DOHH2 (cell line): Measurements from ENCODE around the gene ZNF709.

Experiments
- H3F3A ChIP-seq: fragments of 200-600 bp; sonication (generic), shearing (Covaris generic); 2 replicates; pipeline ENCODE4 v1.6.0; 2016; ENCODE audit warnings: antibody characterized with exemption, mild to moderate bottlenecking; ENCODE audit not compliant: control insufficient read depth, insufficient read depth
- H3K27ac ChIP-seq: fragments of 200-600 bp; sonication (generic); 2 replicates; pipeline ENCODE4 v1.5.1; 2014; ENCODE audit warnings: low read depth, mild to moderate bottlenecking, low read length, moderate library complexity
- H3K27me3 ChIP-seq: fragments of 200-600 bp; sonication (generic); 2 replicates; pipeline ENCODE4 v1.6.1; 2014; ENCODE audit warnings: mild to moderate bottlenecking, low read length, mixed read lengths; ENCODE audit not compliant: control insufficient read depth
- H3K36me3 ChIP-seq: fragments of 200-600 bp; sonication (generic); 2 replicates; pipeline ENCODE4 v1.6.1; 2014; ENCODE audit warnings: mild to moderate bottlenecking, low read length, moderate library complexity, mixed read lengths; ENCODE audit not compliant: control insufficient read depth
- H3K4me1 ChIP-seq: fragments of 200-600 bp; sonication (generic); 2 replicates; pipeline ENCODE4 v1.6.1; 2014; ENCODE audit warnings: mild to moderate bottlenecking, low read length, mixed read lengths; ENCODE audit not compliant: control insufficient read depth
- H3K4me2 ChIP-seq: fragments of 200-600 bp; sonication (generic); 2 replicates; pipeline ENCODE4 v1.6.0; 2014; ENCODE audit warnings: mild to moderate bottlenecking, low read length, moderate library complexity
- H3K4me3 ChIP-seq: fragments of 200-600 bp; sonication (generic); 2 replicates; pipeline ENCODE4 v1.5.1; 2014; ENCODE audit warnings: mild to moderate bottlenecking, low read length, mixed read lengths
- H3K79me2 ChIP-seq: fragments of 200-600 bp; sonication (generic); 2 replicates; pipeline ENCODE4 v1.6.1; 2014; ENCODE audit warnings: mild to moderate bottlenecking, low read length, mixed read lengths; ENCODE audit not compliant: control insufficient read depth
- H3K9me2 ChIP-seq: fragments of 200-600 bp; sonication (generic); replicated peaks from 2 replicates; pipeline ENCODE4 v1.6.1; 2014; ENCODE audit warnings: mild to moderate bottlenecking, low read length, mixed read lengths; ENCODE audit not compliant: control insufficient read depth
- H3K9me3 ChIP-seq: fragments of 200-600 bp; sonication (generic); 2 replicates; pipeline ENCODE4 v1.6.1; 2014; ENCODE audit warnings: antibody characterized with exemption, low read length, mixed read lengths; ENCODE audit not compliant: control insufficient read depth, insufficient read depth
- H4K20me1 ChIP-seq: fragments of 200-600 bp; sonication (generic); 2 replicates; pipeline ENCODE4 v1.6.0; 2014; ENCODE audit warnings: low read depth, mild to moderate bottlenecking, antibody characterized with exemption, low read length, moderate library complexity; ENCODE audit not compliant: control insufficient read depth, insufficient read depth
- EZH2phosphoT487 ChIP-seq: fragments of 200-600 bp; sonication (generic); IDR thresholded peaks from 2 replicates; pipeline ENCODE4 v1.6.1; 2017; ENCODE audit warnings: borderline replicate concordance, mild to moderate bottlenecking, antibody characterized with exemption, low read length, moderate library complexity, mixed read lengths
- TF ChIP-seq, protein P1 (sequence below): fragments of 200-600 bp; sonication (generic); IDR thresholded peaks from one replicate; pipeline ENCODE4 v1.5.1; 2014; ENCODE audit warnings: antibody characterized with exemption, mild to moderate bottlenecking, low read depth, low read length; ENCODE audit not compliant: poor library complexity, severe bottlenecking

Gene ZNF709

DNA sequence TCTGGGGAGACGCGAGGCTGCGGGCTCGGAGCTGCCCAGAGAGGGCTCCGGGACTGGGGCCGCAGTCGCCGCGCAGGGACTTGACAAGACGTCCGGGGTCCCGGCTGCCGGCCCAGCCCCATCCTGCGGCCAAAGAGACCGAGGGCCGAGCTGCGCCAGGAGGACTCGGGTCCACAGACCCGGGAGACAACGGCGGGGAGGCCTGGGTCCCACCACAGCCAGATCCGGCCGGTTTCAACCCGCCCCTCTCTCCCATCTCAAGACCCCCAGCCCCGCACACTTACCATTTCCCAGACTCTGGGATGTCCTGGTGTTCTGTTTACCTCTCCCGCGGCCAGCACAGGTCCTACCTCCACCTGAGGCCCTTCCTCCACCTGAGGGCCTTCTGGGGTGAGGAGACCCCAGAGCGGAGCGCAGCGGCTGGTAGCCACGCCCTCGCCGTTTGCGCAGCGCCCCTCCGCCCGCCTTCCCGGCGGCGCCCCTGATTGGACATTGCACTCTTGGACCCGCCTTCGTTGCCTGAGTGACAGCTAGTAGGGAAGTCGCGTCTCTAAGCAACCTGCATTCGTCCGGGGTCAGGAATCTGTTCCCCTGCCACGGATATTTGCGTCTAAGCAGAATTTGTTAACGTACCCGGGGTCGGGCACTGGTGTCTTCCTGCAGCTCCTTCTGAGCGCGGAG, at the start of gene ZNF709:
Gene ZNF709, minus strand, starts transcription at position 446 of the 681 bp plus-strand sequence. Its CDS starts 159 bp downstream, at position 287.
- Histone ChIP-seq H3K9me3 (no peaks in the 10 kb centered on the region), H3K27ac (no peak within 1 kb of the TSS), H3K9me2 (no peaks in the 10 kb centered on the region), H3F3A (peaks cover 6% of the 10 kb centered on the region; the same call in 1 of the 2 replicates), H4K20me1 (no peaks in the 10 kb centered on the region), H3K4me3 (peak within 1 kb of the TSS; percentile 88), H3K4me1 (peaks cover 35% of the 10 kb centered on the region), H3K36me3 (no peaks in the 10 kb centered on the region), H3K4me2 (peak within 1 kb of the TSS; percentile 94), H3K79me2 (peaks cover 27% of the 10 kb centered on the region), H3K27me3 (no peaks in the 10 kb centered on the region)
- TF ChIP-seq, protein P1, sequence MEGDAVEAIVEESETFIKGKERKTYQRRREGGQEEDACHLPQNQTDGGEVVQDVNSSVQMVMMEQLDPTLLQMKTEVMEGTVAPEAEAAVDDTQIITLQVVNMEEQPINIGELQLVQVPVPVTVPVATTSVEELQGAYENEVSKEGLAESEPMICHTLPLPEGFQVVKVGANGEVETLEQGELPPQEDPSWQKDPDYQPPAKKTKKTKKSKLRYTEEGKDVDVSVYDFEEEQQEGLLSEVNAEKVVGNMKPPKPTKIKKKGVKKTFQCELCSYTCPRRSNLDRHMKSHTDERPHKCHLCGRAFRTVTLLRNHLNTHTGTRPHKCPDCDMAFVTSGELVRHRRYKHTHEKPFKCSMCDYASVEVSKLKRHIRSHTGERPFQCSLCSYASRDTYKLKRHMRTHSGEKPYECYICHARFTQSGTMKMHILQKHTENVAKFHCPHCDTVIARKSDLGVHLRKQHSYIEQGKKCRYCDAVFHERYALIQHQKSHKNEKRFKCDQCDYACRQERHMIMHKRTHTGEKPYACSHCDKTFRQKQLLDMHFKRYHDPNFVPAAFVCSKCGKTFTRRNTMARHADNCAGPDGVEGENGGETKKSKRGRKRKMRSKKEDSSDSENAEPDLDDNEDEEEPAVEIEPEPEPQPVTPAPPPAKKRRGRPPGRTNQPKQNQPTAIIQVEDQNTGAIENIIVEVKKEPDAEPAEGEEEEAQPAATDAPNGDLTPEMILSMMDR: no peak
- TF ChIP-seq EZH2phosphoT487: no peak

DNA sequence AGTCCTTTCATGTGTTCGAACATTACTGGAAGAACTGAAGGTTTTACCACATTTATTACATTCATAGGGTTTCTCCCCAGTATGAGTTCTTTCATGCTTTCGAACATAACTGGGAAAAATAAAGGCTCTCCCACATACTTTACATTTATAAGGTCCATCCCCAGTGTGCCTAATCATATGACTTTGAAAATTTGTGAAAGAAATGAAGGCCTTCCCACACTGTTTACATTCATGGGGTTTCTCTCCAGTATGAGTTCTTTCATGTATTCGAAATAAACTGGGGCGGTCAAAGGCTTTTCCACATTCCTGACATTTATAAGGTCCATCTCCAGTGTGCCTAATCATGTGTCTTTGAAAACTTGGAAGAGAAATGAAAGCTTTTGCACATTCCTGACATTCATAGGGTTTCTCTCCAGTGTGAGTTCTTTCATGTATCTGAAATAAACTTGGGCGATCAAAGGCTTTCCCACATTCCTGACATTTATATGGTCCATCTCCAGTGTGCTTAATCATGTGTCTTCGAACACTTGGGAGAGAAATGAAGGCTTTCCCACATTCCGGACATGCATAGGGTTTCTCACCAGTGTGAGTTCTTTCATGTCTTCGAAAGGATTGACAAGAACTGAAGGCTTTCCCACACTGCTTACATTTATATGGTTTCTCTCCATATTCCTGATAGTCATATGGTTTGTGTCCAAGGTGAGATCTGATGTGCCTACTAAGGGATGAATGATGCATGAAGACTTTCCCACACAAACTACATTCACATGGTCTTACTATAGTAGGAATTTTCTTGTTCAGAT, 42.6 kb upstream of the ZNF709 start:
- H3K9me3 ChIP-seq: peaks cover 72% of the 10 kb centered on the region
- H3K9me2 ChIP-seq: no peaks in the 10 kb centered on the region
- H3K4me3 ChIP-seq: no peak overlapping the region
- H3K4me2 ChIP-seq: no peak overlapping the region
- peaks cover 4% of the 10 kb centered on the region for H3F3A ChIP-seq
- peaks cover 61% of the 10 kb centered on the region for H3K36me3 ChIP-seq
- no peak for TF ChIP-seq EZH2phosphoT487
- no peaks in the 10 kb centered on the region for H4K20me1 ChIP-seq
- H3K79me2 ChIP-seq: peaks cover 19% of the 10 kb centered on the region
- no peaks in the 10 kb centered on the region for H3K27me3 ChIP-seq
- H3K27ac ChIP-seq: no peak overlapping the region
- H3K4me1 ChIP-seq: no peaks in the 10 kb centered on the region

DNA sequence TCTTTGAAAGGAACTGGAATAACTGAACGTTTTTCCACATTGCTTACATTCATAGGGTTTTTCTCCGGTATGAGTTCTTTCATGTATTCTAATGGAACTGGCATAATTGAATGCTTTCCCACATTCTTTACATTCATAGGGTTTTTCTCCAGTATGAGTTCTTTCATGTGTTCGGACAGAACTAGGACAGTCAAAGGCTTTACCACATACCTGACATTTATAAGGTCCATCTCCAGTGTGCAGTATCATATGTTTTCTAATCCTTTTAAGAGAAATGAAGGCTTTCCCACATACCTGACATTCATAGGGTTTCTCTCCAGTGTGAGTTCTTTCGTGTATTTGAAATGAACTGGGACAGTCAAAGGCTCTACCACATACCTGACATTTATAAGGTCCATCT, 41.9 kb upstream of the ZNF709 start:
- H4K20me1 ChIP-seq: no peaks in the 10 kb centered on the region
- H3K36me3 ChIP-seq: peaks cover 61% of the 10 kb centered on the region
- H3K79me2 ChIP-seq: peaks cover 16% of the 10 kb centered on the region
- peaks cover 4% of the 10 kb centered on the region for H3F3A ChIP-seq
- H3K9me3 ChIP-seq: peaks cover 75% of the 10 kb centered on the region
- H3K4me3 ChIP-seq: no peak overlapping the region
- TF ChIP-seq, protein P1: no peak
- no peak for TF ChIP-seq EZH2phosphoT487
- H3K27me3 ChIP-seq: no peaks in the 10 kb centered on the region
- H3K9me2 ChIP-seq: no peaks in the 10 kb centered on the region
- H3K4me2 ChIP-seq: no peak overlapping the region
- H3K4me1 ChIP-seq: no peaks in the 10 kb centered on the region
- no peak overlapping the region for H3K27ac ChIP-seq

DNA sequence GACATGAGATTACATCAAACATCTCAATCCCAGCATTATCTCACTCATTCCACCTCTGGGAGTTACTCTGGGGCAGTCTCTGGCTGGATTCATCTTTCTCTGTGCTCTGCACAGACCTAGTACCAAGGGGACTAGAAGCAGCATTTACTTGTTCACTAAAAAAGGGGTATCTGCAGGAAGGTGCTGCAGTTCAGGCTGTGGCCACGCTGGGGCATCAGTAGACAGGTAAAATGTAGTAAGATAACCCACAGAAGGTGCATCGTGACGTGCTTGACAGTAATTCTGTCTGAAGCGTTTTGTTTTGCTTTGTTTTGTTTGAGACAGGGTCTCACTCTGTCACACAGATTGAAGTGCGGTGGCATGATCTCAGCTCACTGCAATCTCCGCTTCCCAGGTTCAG, 37.4 kb upstream of the ZNF709 start:
- Histone ChIP-seq H3K4me2 (no peak overlapping the region), H3K4me3 (no peak overlapping the region), H3F3A (no peaks in the 10 kb centered on the region), H4K20me1 (no peaks in the 10 kb centered on the region), H3K79me2 (no peaks in the 10 kb centered on the region), H3K36me3 (peaks cover 26% of the 10 kb centered on the region), H3K9me3 (peaks cover 54% of the 10 kb centered on the region), H3K27ac (no peak overlapping the region), H3K9me2 (no peaks in the 10 kb centered on the region), H3K4me1 (no peaks in the 10 kb centered on the region), H3K27me3 (no peaks in the 10 kb centered on the region)
- TF ChIP-seq, protein P1: peak; percentile 57
- TF ChIP-seq EZH2phosphoT487: no peak
